H1 (cell line): Measurements from ENCODE around the gene CIBAR2. TPM values are rescaled to one million over a fixed set of nuclear protein-coding genes. Genes with fewer than 3 reads are reported as not detected.

Experiments
- CTCF ChIA-PET: fragments of 300-600 bp; sonication (Branson Sonifier 250); formaldehyde crosslinking; loops from one replicate; lab custom pipeline; 2021; ENCODE audit not compliant: partially characterized antibody; lab: Charles Lee
- POLR2A ChIA-PET: fragments of 300-600 bp; sonication (Branson Sonifier 250); formaldehyde crosslinking; loops from one replicate; lab custom pipeline; 2021; ENCODE audit warnings: inconsistent platforms; ENCODE audit not compliant: partially characterized antibody; lab: Charles Lee
- DNase-seq, 2 experiments: peaks; one replicate each; pipeline versions ENCODE4 v3.0.0 to v3.0.0-alpha.2; 2010 to 2022; ENCODE audit warnings: low spot score in 2 of 2, low read depth in 1 of 2, mixed read lengths in 1 of 2
- FAIRE-seq: peaks from 2 replicates; lab custom pipeline; 2011; peaks lifted over from hg19 to GRCh38; lab: Jason Lieb, UNC
- H2AFZ ChIP-seq: 2 replicates; pipeline ENCODE4 v1.8.1; 2012; ENCODE audit warnings: low read length, inconsistent platforms
- H2AK5ac ChIP-seq: 2 replicates; pipeline ENCODE4 v1.6.1; 2013; ENCODE audit warnings: low read depth, low read length
- H2BK120ac ChIP-seq: replicated peaks from 2 replicates; pipeline ENCODE3; 2013; ENCODE audit warnings: low read depth, low read length, inconsistent platforms
- H2BK12ac ChIP-seq: 2 replicates; pipeline ENCODE4 v1.6.1; 2013; ENCODE audit warnings: low read depth, low read length
- H2BK15ac ChIP-seq: 2 replicates; pipeline ENCODE4 v1.6.1; 2013; ENCODE audit warnings: low read length
- H2BK20ac ChIP-seq: 2 replicates; pipeline ENCODE4 v1.6.1; 2013; ENCODE audit warnings: low read length
- H2BK5ac ChIP-seq: 2 replicates; pipeline ENCODE4 v1.6.1; 2013; ENCODE audit warnings: low read depth, low read length
- H3K14ac ChIP-seq: 2 replicates; pipeline ENCODE4 v1.6.1; 2013; ENCODE audit warnings: inconsistent platforms; ENCODE audit not compliant: insufficient read length
- H3K18ac ChIP-seq: 2 replicates; pipeline ENCODE4 v1.6.1; 2013; ENCODE audit warnings: low read length; ENCODE audit errors: extremely low read depth
- H3K23ac ChIP-seq: 2 replicates; pipeline ENCODE4 v1.6.1; 2013; ENCODE audit warnings: inconsistent platforms; ENCODE audit not compliant: insufficient read length
- H3K23me2 ChIP-seq: 2 replicates; pipeline ENCODE4 v1.6.1; 2013; ENCODE audit warnings: low read depth, low read length
- H3K27ac ChIP-seq: 2 replicates; pipeline ENCODE4 v1.6.1; 2011; ENCODE audit warnings: low read depth, low read length, inconsistent platforms
- H3K27me3 ChIP-seq, 4 experiments: replicated peaks in 1 of 4; 1 replicate in 1 of 4; 2 replicates in 3 of 4; pipeline versions ENCODE4 v1.6.1 to v1.8.1; 2011 to 2013; ENCODE audit warnings: low read length in 3 of 4, mild to moderate bottlenecking in 3 of 4, inconsistent platforms in 2 of 4, mixed read lengths in 2 of 4, moderate library complexity in 1 of 4; ENCODE audit not compliant: control insufficient read depth in 3 of 4, insufficient read depth in 3 of 4; ENCODE audit errors: extremely low read depth in 1 of 4
- H3K36me3 ChIP-seq, 4 experiments: 2 replicates each; pipeline versions ENCODE4 v1.6.1 to v1.8.1; 2011 to 2013; ENCODE audit warnings: mild to moderate bottlenecking in 4 of 4, low read length in 3 of 4, moderate library complexity in 2 of 4, control low read depth in 1 of 4, inconsistent platforms in 1 of 4; ENCODE audit not compliant: insufficient read depth in 4 of 4, control insufficient read depth in 2 of 4
- H3K4ac ChIP-seq: replicated peaks from 2 replicates; pipeline ENCODE3; 2013; ENCODE audit warnings: low read length, low read depth, mixed read lengths, inconsistent platforms; ENCODE audit not compliant: insufficient read length
- H3K4me1 ChIP-seq, 4 experiments: replicated peaks in 1 of 4; 1 replicate in 1 of 4; 2 replicates in 3 of 4; pipeline versions ENCODE4 v1.6.1 to v1.8.1; 2011 to 2013; ENCODE audit warnings: low read length in 3 of 4, inconsistent platforms in 2 of 4, mixed read lengths in 1 of 4; ENCODE audit not compliant: insufficient read depth in 4 of 4, control insufficient read depth in 3 of 4
- H3K4me2 ChIP-seq, 2 experiments: 2 replicates each; pipeline versions ENCODE4 v1.6.1 to v1.8.1; 2011 to 2013; ENCODE audit warnings: low read depth in 2 of 2, low read length in 2 of 2, control low read depth in 1 of 2, inconsistent platforms in 1 of 2, mild to moderate bottlenecking in 1 of 2; ENCODE audit not compliant: insufficient read depth in 1 of 2
- H3K4me3 ChIP-seq, 4 experiments: fragments of 200-600, 300-600 bp in 1 of 4; sonication (generic), shearing (Covaris generic), sonication (Bioruptor Twin) in 1 of 4; 2 replicates each; pipeline versions ENCODE4 v1.5.1 to v1.8.1; 2011 to 2016; ENCODE audit warnings: low read length in 4 of 4, low read depth in 3 of 4, control low read depth in 2 of 4, inconsistent platforms in 2 of 4, mild to moderate bottlenecking in 2 of 4, mixed read lengths in 1 of 4, moderate library complexity in 1 of 4; ENCODE audit not compliant: insufficient read depth in 2 of 4; ENCODE audit errors: extremely low read depth in 1 of 4
- H3K56ac ChIP-seq: replicated peaks from 2 replicates; pipeline ENCODE3; 2013; ENCODE audit warnings: low read depth, mild to moderate bottlenecking, mixed read lengths, low read length, inconsistent platforms; ENCODE audit not compliant: insufficient read length
- H3K79me1 ChIP-seq: 2 replicates; pipeline ENCODE4 v1.6.1; 2013; ENCODE audit warnings: low read depth, low read length, control low read depth
- H3K79me2 ChIP-seq, 2 experiments: 2 replicates each; pipeline versions ENCODE4 v1.6.1 to v1.8.1; 2012 to 2013; ENCODE audit warnings: low read length in 2 of 2, mild to moderate bottlenecking in 2 of 2, inconsistent platforms in 1 of 2; ENCODE audit not compliant: insufficient read depth in 2 of 2, control insufficient read depth in 1 of 2
- H3K9ac ChIP-seq, 4 experiments: replicated peaks in 1 of 4; 1 replicate in 1 of 4; 2 replicates in 3 of 4; pipeline versions ENCODE4 v1.6.1 to v1.8.1; 2011 to 2013; ENCODE audit warnings: low read depth in 3 of 4, low read length in 3 of 4, control low read depth in 2 of 4, mild to moderate bottlenecking in 2 of 4, moderate library complexity in 2 of 4, inconsistent platforms in 1 of 4; ENCODE audit errors: extremely low read depth in 1 of 4
- H3K9me3 ChIP-seq, 2 experiments: 2 replicates each; pipeline versions ENCODE4 v1.6.1 to v1.8.1; 2012 to 2013; ENCODE audit warnings: mild to moderate bottlenecking in 2 of 2, moderate library complexity in 2 of 2, control low read depth in 1 of 2, inconsistent platforms in 1 of 2, low read depth in 1 of 2, low read length in 1 of 2, mixed read lengths in 1 of 2; ENCODE audit not compliant: insufficient read depth in 2 of 2
- H4K20me1 ChIP-seq, 2 experiments: replicated peaks in 1 of 2; 2 replicates each; pipeline versions ENCODE3 to v1.8.1; 2011 to 2013; ENCODE audit warnings: inconsistent platforms in 2 of 2, low read length in 2 of 2, mild to moderate bottlenecking in 1 of 2; ENCODE audit not compliant: insufficient read depth in 2 of 2, control insufficient read depth in 1 of 2
- H4K5ac ChIP-seq: 2 replicates; pipeline ENCODE4 v1.6.1; 2013; ENCODE audit warnings: low read length, low read depth, mixed read lengths, inconsistent platforms; ENCODE audit not compliant: insufficient read length
- H4K8ac ChIP-seq: 2 replicates; pipeline ENCODE4 v1.8.0; 2013; ENCODE audit warnings: mild to moderate bottlenecking, moderate library complexity, low read length, inconsistent platforms; ENCODE audit not compliant: insufficient read depth; ENCODE audit errors: extremely low read depth
- H4K91ac ChIP-seq: replicated peaks from 2 replicates; pipeline ENCODE3; 2013; ENCODE audit warnings: low read length, mixed read lengths, inconsistent platforms; ENCODE audit not compliant: insufficient read length
- KDM1A ChIP-seq: fragments of 200-600, 300-600 bp; sonication (generic); IDR thresholded peaks from 2 replicates; pipeline ENCODE4 v1.7.1; 2016; ENCODE audit warnings: mild to moderate bottlenecking, low read length, borderline replicate concordance
- KDM4A ChIP-seq: IDR thresholded peaks from one replicate; pipeline ENCODE4 v1.7.1; 2012; ENCODE audit warnings: low read depth, mild to moderate bottlenecking, moderate library complexity, low read length, inconsistent platforms; ENCODE audit not compliant: severe bottlenecking
- RFX5 ChIP-seq: IDR thresholded peaks from 2 replicates; pipeline ENCODE4 v1.6.1; 2011; ENCODE audit warnings: low read depth, low read length, improper control_type of control experiment, borderline replicate concordance
- SIX5 ChIP-seq: IDR thresholded peaks from 2 replicates; pipeline ENCODE4 v1.6.1; 2011; ENCODE audit warnings: mild to moderate bottlenecking, low read depth, low read length
- TAF1 ChIP-seq: IDR thresholded peaks from 2 replicates; pipeline ENCODE4 v1.6.1; 2011; ENCODE audit warnings: mild to moderate bottlenecking, low read depth, low read length
- TAF7 ChIP-seq: optimal IDR thresholded peaks from 2 replicates; pipeline ENCODE3; 2011; ENCODE audit warnings: low read depth, mild to moderate bottlenecking, inconsistent platforms, low read length, moderate library complexity, borderline replicate concordance
- TEAD4 ChIP-seq: IDR thresholded peaks from 2 replicates; pipeline ENCODE4 v1.6.1; 2012; ENCODE audit warnings: low read depth, low read length, inconsistent platforms, mixed read lengths
- WGBS, 2 experiments: shearing (Covaris generic) in 1 of 2; methylation state at CpG; one replicate each; pipeline versions ENCODE4 v1.1.6 to v1.1.7; 2013 to 2015; ENCODE audit warnings: low lambda C conversion rate in 2 of 2, mixed read lengths in 2 of 2, inconsistent platforms in 1 of 2, low coverage in 1 of 2, missing lambda C conversion rate in 1 of 2; ENCODE audit not compliant: insufficient replicate concordance in 2 of 2, insufficient coverage in 1 of 2, insufficient read length in 1 of 2; ENCODE audit errors: extremely low coverage in 1 of 2, missing lambda C conversion rate in 1 of 2; 5-methylcytosine and 5-hydroxymethylcytosine counted together
- polyA plus RNA-seq, 7 experiments: library from polyadenylated mRNA; depleted of rRNA in 3 of 7; stranded (reverse) in 5 of 7; unstranded in 2 of 7; fragments of >200 nt in 5 of 7; fragments of 200-250 nt in 2 of 7; gene quantifications; 1 replicate in 5 of 7; 2 replicates in 1 of 7; 4 replicates in 1 of 7; pipeline versions ENCODE4 v1.2.1 to v1.2.3, GENCODE V29; 2011 to 2013; ENCODE audit warnings: missing spikeins in 2 of 7, mixed read lengths in 2 of 7
- total RNA-seq: library from RNA; stranded (reverse); fragmentation: NEBNext Ultra II Directional; extraction: Animal tissue kit (Norgen Biotek cat#: 25700); gene quantifications from 2 replicates; pipeline ENCODE4 v1.2.1, GENCODE V29; 2021

The CIBAR2 gene
- total and polyA plus RNA-seq, 2 of the 8 experiments (the other 6 are each of a cell fraction or from before 2014, with no cell fraction given): 0.18 TPM; not detected in 1

- WGBS, 2 experiments: 97% methylated on average over 18 of the region's 19 CpGs; no CpG with 5 or more reads in 1 of the 2 experiments
- Histone ChIP-seq H4K8ac (no peak overlapping the region), H3K23me2 (no peaks in the 10 kb centered on the region; the same call in 1 of the 2 replicates), H3K4me3 (no peak overlapping the region), H3K27me3 (no peaks in the 10 kb centered on the region), H3K56ac (no peak overlapping the region), H3K79me2 (no peaks in the 10 kb centered on the region), H3K4ac (no peak overlapping the region), H2BK20ac (no peak overlapping the region), H3K79me1 (no peaks in the 10 kb centered on the region), H3K27ac (no peak overlapping the region), H4K5ac (no peak overlapping the region), H3K4me1 (peaks cover 0 to 3% (median 1%) of the 10 kb centered on the region in 4 experiments; a peak in 2 of 7 replicates), H2AFZ (no peak overlapping the region), H3K9me3 (no peaks in the 10 kb centered on the region), H4K20me1 (no peaks in the 10 kb centered on the region), H2AK5ac (no peak overlapping the region), H2BK15ac (no peak overlapping the region), H3K36me3 (no peaks in the 10 kb centered on the region), H3K14ac (no peak overlapping the region), H2BK5ac (no peak overlapping the region), H3K9ac (no peak overlapping the region), H4K91ac (no peak overlapping the region), H3K23ac (no peak overlapping the region), H3K4me2 (no peak overlapping the region), H3K18ac (no peak overlapping the region), H2BK12ac (no peak overlapping the region), H2BK120ac (no peak overlapping the region)
- TF ChIP-seq KDM1A: no peak
- no peak for TF ChIP-seq TAF1
- TF ChIP-seq RFX5: no peak
- no peak for TF ChIP-seq SIX5
- TF ChIP-seq TEAD4: no peak
- TF ChIP-seq KDM4A: no peak
- TF ChIP-seq TAF7: no peak
- ChIA-PET CTCF (no interaction called here), POLR2A (no interaction called here)
- DNase-seq (no peak), FAIRE-seq (no peak)
Measured at GRCh38 chr16:85110105-85110504, 2.2 kb downstream of the CIBAR2 start.
